Measurements from ENCODE around the gene KDM3A.

- no peak for TF ChIP-seq POLR2A (IDR thresholded peaks at IDR 0.05)
- TF ChIP-seq, protein P1, sequence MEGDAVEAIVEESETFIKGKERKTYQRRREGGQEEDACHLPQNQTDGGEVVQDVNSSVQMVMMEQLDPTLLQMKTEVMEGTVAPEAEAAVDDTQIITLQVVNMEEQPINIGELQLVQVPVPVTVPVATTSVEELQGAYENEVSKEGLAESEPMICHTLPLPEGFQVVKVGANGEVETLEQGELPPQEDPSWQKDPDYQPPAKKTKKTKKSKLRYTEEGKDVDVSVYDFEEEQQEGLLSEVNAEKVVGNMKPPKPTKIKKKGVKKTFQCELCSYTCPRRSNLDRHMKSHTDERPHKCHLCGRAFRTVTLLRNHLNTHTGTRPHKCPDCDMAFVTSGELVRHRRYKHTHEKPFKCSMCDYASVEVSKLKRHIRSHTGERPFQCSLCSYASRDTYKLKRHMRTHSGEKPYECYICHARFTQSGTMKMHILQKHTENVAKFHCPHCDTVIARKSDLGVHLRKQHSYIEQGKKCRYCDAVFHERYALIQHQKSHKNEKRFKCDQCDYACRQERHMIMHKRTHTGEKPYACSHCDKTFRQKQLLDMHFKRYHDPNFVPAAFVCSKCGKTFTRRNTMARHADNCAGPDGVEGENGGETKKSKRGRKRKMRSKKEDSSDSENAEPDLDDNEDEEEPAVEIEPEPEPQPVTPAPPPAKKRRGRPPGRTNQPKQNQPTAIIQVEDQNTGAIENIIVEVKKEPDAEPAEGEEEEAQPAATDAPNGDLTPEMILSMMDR (IDR thresholded peaks at IDR 0.05), result no peak
These were observed 72.9 kb downstream of the KDM3A start for GRCh38 chr2:86513948-86514660.
